K562 (cell line): ENCODE data around the gene TMEM215. TPM values are rescaled to one million over a fixed set of nuclear protein-coding genes. Genes with fewer than 3 reads are reported as not detected.

Experiments used
- ATAC-seq: fragments of 200-7000 bp; cut with Tn5 transposase; 3 replicates; pipeline ENCODE4 v1.9.1; 2020; ENCODE audit warnings: moderate library complexity
- BruUV-seq: library from RNA; stranded (reverse); fragments of 400-500 nt; replicated peaks from 2 replicates; lab custom pipeline; 2021; lab: Mats Ljungman, UMichigan
- CTCF ChIA-PET: fragments of 300-600 bp; formaldehyde crosslinking; extraction: SDS; loops from one replicate; lab custom pipeline; 2021; ENCODE audit warnings: low intra/inter-chr PET ratio; lab: Yijun Ruan, JAX
- POLR2A ChIA-PET: fragments of 300-600, 350-650 bp; sonication (Branson Sonifier 250); formaldehyde crosslinking; extraction: SDS; loops from one replicate; lab custom pipeline; 2021; ENCODE audit warnings: antibody characterized with exemption, inconsistent platforms; lab: Yijun Ruan, JAX
- DNase-seq, 4 experiments: peaks; one replicate each; pipeline versions ENCODE4 v3.0.0 to v3.0.0-alpha.2; 2011 to 2018; ENCODE audit warnings: low spot score in 3 of 4, mixed read lengths in 3 of 4; ENCODE audit errors: extremely low read depth in 1 of 4
- FAIRE-seq: peaks from 2 replicates; lab custom pipeline; 2011; peaks lifted over from hg19 to GRCh38; lab: Jason Lieb, UNC
- H2AFZ ChIP-seq: 2 replicates; pipeline ENCODE4 v1.6.0; 2011; ENCODE audit warnings: low read depth, low read length, control low read depth, inconsistent platforms
- H3K27ac ChIP-seq: fragments of 200-600 bp; 3 replicates; pipeline ENCODE4 v1.8.0; 2011; ENCODE audit warnings: low read depth, mild to moderate bottlenecking, control low read depth, inconsistent platforms, low read length, moderate library complexity, mixed read lengths; ENCODE audit errors: extremely low read depth
- H3K27me3 ChIP-seq, 2 experiments: fragments of 300-600 bp in 1 of 2; 2 replicates in 1 of 2; 3 replicates in 1 of 2; pipeline versions ENCODE4 v1.6.0 to v1.8.0; 2011; ENCODE audit warnings: inconsistent platforms in 2 of 2, low read length in 2 of 2, mild to moderate bottlenecking in 1 of 2, mixed read lengths in 1 of 2, moderate library complexity in 1 of 2; ENCODE audit not compliant: control insufficient read depth in 2 of 2, insufficient read depth in 2 of 2
- H3K36me3 ChIP-seq: fragments of 300-600 bp; 3 replicates; pipeline ENCODE4 v1.8.0; 2011; ENCODE audit warnings: mild to moderate bottlenecking, low read length, inconsistent platforms; ENCODE audit not compliant: control insufficient read depth, insufficient read depth
- H3K4me1 ChIP-seq, 2 experiments: fragments of 200-600 bp in 1 of 2; replicated peaks in 1 of 2; 2 replicates in 1 of 2; 3 replicates in 1 of 2; pipeline versions ENCODE4 v1.5.1 to v1.8.0; 2011; ENCODE audit warnings: inconsistent platforms in 2 of 2, low read length in 2 of 2, mild to moderate bottlenecking in 1 of 2, mixed read lengths in 1 of 2, moderate library complexity in 1 of 2; ENCODE audit not compliant: control insufficient read depth in 2 of 2, insufficient read depth in 2 of 2
- H3K4me2 ChIP-seq: 2 replicates; pipeline ENCODE4 v1.6.1; 2011; ENCODE audit warnings: low read length, control low read depth, inconsistent platforms, mixed read lengths; ENCODE audit not compliant: insufficient read depth
- H3K4me3 ChIP-seq: fragments of 200-600 bp; sonication (generic), shearing (Covaris generic); 2 replicates; pipeline ENCODE4 v1.5.1; 2016; ENCODE audit warnings: control low read depth, inconsistent platforms
- H3K79me2 ChIP-seq: fragments of 200-600 bp; 3 replicates; pipeline ENCODE4 v1.8.0; 2011; ENCODE audit warnings: low read length, inconsistent platforms; ENCODE audit not compliant: control insufficient read depth, insufficient read depth
- H3K9ac ChIP-seq, 2 experiments: 2 replicates each; pipeline versions ENCODE4 v1.6.0 to v1.6.1; 2011; ENCODE audit warnings: low read depth in 2 of 2, low read length in 2 of 2, control low read depth in 1 of 2, inconsistent platforms in 1 of 2, mild to moderate bottlenecking in 1 of 2, mixed read lengths in 1 of 2; ENCODE audit not compliant: insufficient read depth in 1 of 2
- H3K9me1 ChIP-seq: one replicate; pipeline ENCODE4 v1.6.0; 2011; ENCODE audit warnings: inconsistent platforms, mild to moderate bottlenecking, low read length, moderate library complexity; ENCODE audit not compliant: control insufficient read depth, insufficient read depth
- H3K9me3 ChIP-seq: replicated peaks from 2 replicates; pipeline ENCODE4 v1.5.1; 2011; ENCODE audit warnings: low read depth, low read length, inconsistent platforms; ENCODE audit not compliant: control insufficient read depth, insufficient read depth
- H4K20me1 ChIP-seq: replicated peaks from 2 replicates; pipeline ENCODE4 v1.6.1; 2011; ENCODE audit warnings: low read length, inconsistent platforms, mixed read lengths; ENCODE audit not compliant: control insufficient read depth, insufficient read depth
- C11orf30 ChIP-seq: fragments of 450-650 bp; IDR thresholded peaks from 2 replicates; pipeline ENCODE4 v1.6.1; 2016; ENCODE audit warnings: low read depth, mild to moderate bottlenecking
- GABPB2 ChIP-seq: fragments of 250-450 bp; sonication (Bioruptor Pico); conservative IDR thresholded peaks from 2 replicates; pipeline ENCODE4 v1.5.1; 2021; ENCODE audit warnings: mild to moderate bottlenecking
- GTF3C2 ChIP-seq: IDR thresholded peaks from 3 replicates; pipeline ENCODE4 v1.6.1; 2011; ENCODE audit warnings: borderline replicate concordance, mild to moderate bottlenecking, moderate library complexity; ENCODE audit not compliant: insufficient read length; ENCODE audit errors: extremely low read depth
- MIER1 ChIP-seq: fragments of 450-650 bp; IDR thresholded peaks from 2 replicates; pipeline ENCODE4 v1.6.1; 2016; ENCODE audit warnings: antibody characterized with exemption, mild to moderate bottlenecking, low read depth
- MITF ChIP-seq: IDR thresholded peaks from 2 replicates; pipeline ENCODE4 v1.6.1; 2014; ENCODE audit warnings: antibody characterized with exemption
- NFE2 ChIP-seq: IDR thresholded peaks from 2 replicates; pipeline ENCODE4 v1.6.1; 2014; ENCODE audit warnings: antibody characterized with exemption, low read depth
- SOX6 ChIP-seq: fragments of 450-650 bp; IDR thresholded peaks from 2 replicates; pipeline ENCODE4 v1.6.1; 2014; ENCODE audit warnings: mild to moderate bottlenecking
- THRAP3 ChIP-seq: fragments of 450-650 bp; IDR thresholded peaks from 2 replicates; pipeline ENCODE4 v1.6.1; 2016; ENCODE audit warnings: mild to moderate bottlenecking, inconsistent platforms, borderline replicate concordance
- U2AF1 ChIP-seq: fragments of 200-400 bp; formaldehyde crosslinking; optimal IDR thresholded peaks from 2 replicates; pipeline ENCODE3; 2017; ENCODE audit warnings: mild to moderate bottlenecking, low read depth, low read length, moderate library complexity
- ZFP91 ChIP-seq: sonication (generic); formaldehyde crosslinking; IDR thresholded peaks from 2 replicates; pipeline ENCODE4 v1.8.0; 2022; ENCODE audit warnings: mild to moderate bottlenecking, missing genetic modification reagents
- ZNF24 ChIP-seq: fragments of 450-650 bp; IDR thresholded peaks from 2 replicates; pipeline ENCODE4 v1.6.1; 2016
- ZNF316 ChIP-seq: fragments of 450-650 bp; IDR thresholded peaks from 2 replicates; pipeline ENCODE4 v1.6.1; 2016
- WGBS: fragments of 100-300 bp; shearing (Covaris generic); methylation state at CpG from one replicate; pipeline ENCODE4 v1.1.6; 2016; ENCODE audit warnings: low coverage, mixed read lengths; ENCODE audit not compliant: insufficient coverage; ENCODE audit errors: missing lambda C conversion rate; 5-methylcytosine and 5-hydroxymethylcytosine counted together
- in situ Hi-C: fragments of 300-500 bp; cut with MboI; formaldehyde crosslinking; loops from 4 replicates; pipeline ENCODE4 v1.15.0; 2018; ENCODE audit warnings: inconsistent platforms, mixed read lengths
- intact Hi-C: fragments of 100-400 bp; cut with micrococcal nuclease; formaldehyde crosslinking; loops from 2 replicates; pipeline ENCODE4 v1.14.2; 2022
- polyA plus RNA-seq, 8 experiments: library from polyadenylated mRNA; depleted of rRNA in 4 of 8; stranded (reverse) in 5 of 8; unstranded in 3 of 8; fragments of >200 nt; fragmentation: Nextera tagmentation in 2 of 8; fragmentation: Illumina TruSeq in 1 of 8; extraction: Ambion mirVana in 2 of 8; extraction: Trizol in 1 of 8; gene quantifications; 2 replicates each; pipeline versions ENCODE4 v1.2.1 to v1.2.3, GENCODE V29; 2011 to 2014; ENCODE audit warnings: inconsistent platforms in 1 of 8, missing spikeins in 1 of 8
- total RNA-seq, 7 experiments: library from RNA; depleted of rRNA in 6 of 7; stranded (reverse); fragments of >200 nt in 6 of 7; fragmentation: Illumina TruSeq in 2 of 7; extraction: Trizol in 2 of 7; gene quantifications; 2 replicates each; pipeline versions ENCODE4 v1.2.1 to v1.2.3, GENCODE V29; 2011 to 2021; ENCODE audit warnings: low replicate concordance in 1 of 7

TMEM215 gene
- total and polyA plus RNA-seq, 9 of the 15 experiments (the other 6 are each of a cell fraction or from before 2014, with no cell fraction given) = not detected

GRCh38 chr9:32807217-32807616, 23.9 kb downstream of the TMEM215 start:
- H3K9me1 ChIP-seq = no peaks in the 10 kb centered on the region
- no peak overlapping the region for H3K27ac ChIP-seq
- 8% methylated on average over 1 of the region's 1 CpG for WGBS
- BruUV-seq = no TSS peak
- intact Hi-C loops (no loop called here), in situ Hi-C loops (no loop called here)
- 0 out of 2 replicates have a peak, but pooled peaks have one; percentile 25 for TF ChIP-seq ZNF316
- no peak for TF ChIP-seq THRAP3
- ChIA-PET CTCF (no interaction called here), POLR2A (no interaction called here)
- ATAC-seq = no peak
- H3K9ac ChIP-seq = no peak overlapping the region
- no peaks in the 10 kb centered on the region for H3K36me3 ChIP-seq
- no peaks in the 10 kb centered on the region for H3K27me3 ChIP-seq
- no peaks in the 10 kb centered on the region for H3K79me2 ChIP-seq
- no peaks in the 10 kb centered on the region for H3K4me1 ChIP-seq
- no peaks in the 10 kb centered on the region for H4K20me1 ChIP-seq
- DNase-seq = no peak
- no peaks in the 10 kb centered on the region for H3K9me3 ChIP-seq
- H3K4me2 ChIP-seq = no peak overlapping the region
- H2AFZ ChIP-seq = no peak overlapping the region
- no peak for FAIRE-seq
- H3K4me3 ChIP-seq = no peak overlapping the region

- Histone ChIP-seq H3K27ac (no peak overlapping the region), H3K27me3 (peaks cover 0 to 5% of the 10 kb centered on the region in 2 experiments; a peak in 1 of 5 replicates), H3K9ac (no peak overlapping the region), H3K79me2 (no peaks in the 10 kb centered on the region), H3K4me1 (no peaks in the 10 kb centered on the region), H3K4me2 (no peak overlapping the region), H3K9me1 (no peaks in the 10 kb centered on the region), H2AFZ (no peak overlapping the region), H3K36me3 (no peaks in the 10 kb centered on the region), H3K9me3 (no peaks in the 10 kb centered on the region), H4K20me1 (no peaks in the 10 kb centered on the region), H3K4me3 (no peak overlapping the region)
- in situ Hi-C loops = no loop called here
- DNase-seq (no peak), FAIRE-seq (no peak), ATAC-seq (no peak)
- BruUV-seq = no TSS peak
- intact Hi-C loops = no loop called here
- WGBS = 0% methylated on average over 3 of the region's 3 CpGs
- ChIA-PET POLR2A (no interaction called here), CTCF (no interaction called here)
- TF ChIP-seq ZNF24 = no peak
- TF ChIP-seq C11orf30 = no peak
- TF ChIP-seq NFE2 = no peak
- TF ChIP-seq ZFP91 (CRISPR knock-in tag) = no peak
- no peak for TF ChIP-seq GTF3C2
- TF ChIP-seq U2AF1 = no peak
- no peak for TF ChIP-seq GABPB2 (CRISPR knock-in tag)
- no peak for TF ChIP-seq MIER1
- TF ChIP-seq SOX6 = no peak
- TF ChIP-seq MITF = no peak
Measured at GRCh38 chr9:32811246-32811645, 27.9 kb downstream of the TMEM215 start.
